NOMO-1 treated with dmso at 0.1 percent for 144 hours (cell line): Measurements from ENCODE around the gene EDN2.

Experiments
- DNase-seq: peaks from one replicate; lab custom pipeline; 2025; ENCODE audit not compliant: unreplicated experiment; lab: John Stamatoyannopoulos, UW

Gene EDN2

DNA sequence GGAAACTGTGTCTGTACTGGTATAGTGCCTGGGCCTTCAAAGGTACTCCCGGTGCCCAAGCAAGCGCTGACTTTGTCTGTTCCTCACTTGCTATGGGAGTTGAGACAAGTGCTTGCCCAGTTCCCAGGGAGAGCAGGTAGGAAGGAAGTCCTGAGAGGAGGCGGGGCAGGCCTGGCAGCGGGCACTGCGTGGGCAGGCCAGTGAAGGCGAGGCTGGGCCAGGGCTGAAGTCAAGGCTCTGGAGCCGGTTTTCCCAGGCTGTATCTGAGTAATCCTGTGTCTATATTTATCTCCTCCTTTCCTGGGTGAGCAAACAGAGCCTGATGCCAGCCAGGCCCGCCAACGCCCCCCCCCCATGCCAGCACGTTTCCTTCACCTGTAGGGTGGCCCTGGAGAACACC lies 15.9 kb upstream of the EDN2 start:
- DNase-seq = no peak

- DNase-seq = no peak
These were observed 15.1 kb upstream of the EDN2 start for GRCh38 chr1:41499591-41499990.

DNA sequence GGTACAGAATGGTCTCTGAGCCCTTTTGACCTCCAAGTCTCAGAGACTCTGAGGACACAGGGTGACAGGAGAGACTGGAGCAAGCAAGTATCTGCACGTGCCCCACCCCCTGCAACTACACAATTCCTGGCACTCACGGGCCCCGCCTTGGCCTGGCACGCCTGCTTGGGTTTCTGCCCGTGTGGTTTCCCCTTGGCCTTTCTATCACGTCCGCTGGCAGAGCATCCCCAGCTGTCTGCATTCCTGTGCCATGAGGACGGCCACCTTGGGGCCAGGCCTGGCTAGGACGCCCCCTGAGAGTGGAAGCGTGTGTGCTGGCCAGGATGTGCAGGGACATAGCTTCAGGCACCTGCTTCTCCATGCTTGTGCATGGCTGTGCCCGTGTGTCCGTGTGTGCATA lies 14.3 kb upstream of the EDN2 start:
- DNase-seq = no peak

- DNase-seq = no peak
These were observed 13.9 kb upstream of the EDN2 start for GRCh38 chr1:41498391-41498790.

GRCh38 chr1:41497461-41498030 lies 13.1 kb upstream of the EDN2 start:
- DNase-seq = no peak

GRCh38 chr1:41497056-41497440 lies 12.6 kb upstream of the EDN2 start:
- no peak for DNase-seq

DNA sequence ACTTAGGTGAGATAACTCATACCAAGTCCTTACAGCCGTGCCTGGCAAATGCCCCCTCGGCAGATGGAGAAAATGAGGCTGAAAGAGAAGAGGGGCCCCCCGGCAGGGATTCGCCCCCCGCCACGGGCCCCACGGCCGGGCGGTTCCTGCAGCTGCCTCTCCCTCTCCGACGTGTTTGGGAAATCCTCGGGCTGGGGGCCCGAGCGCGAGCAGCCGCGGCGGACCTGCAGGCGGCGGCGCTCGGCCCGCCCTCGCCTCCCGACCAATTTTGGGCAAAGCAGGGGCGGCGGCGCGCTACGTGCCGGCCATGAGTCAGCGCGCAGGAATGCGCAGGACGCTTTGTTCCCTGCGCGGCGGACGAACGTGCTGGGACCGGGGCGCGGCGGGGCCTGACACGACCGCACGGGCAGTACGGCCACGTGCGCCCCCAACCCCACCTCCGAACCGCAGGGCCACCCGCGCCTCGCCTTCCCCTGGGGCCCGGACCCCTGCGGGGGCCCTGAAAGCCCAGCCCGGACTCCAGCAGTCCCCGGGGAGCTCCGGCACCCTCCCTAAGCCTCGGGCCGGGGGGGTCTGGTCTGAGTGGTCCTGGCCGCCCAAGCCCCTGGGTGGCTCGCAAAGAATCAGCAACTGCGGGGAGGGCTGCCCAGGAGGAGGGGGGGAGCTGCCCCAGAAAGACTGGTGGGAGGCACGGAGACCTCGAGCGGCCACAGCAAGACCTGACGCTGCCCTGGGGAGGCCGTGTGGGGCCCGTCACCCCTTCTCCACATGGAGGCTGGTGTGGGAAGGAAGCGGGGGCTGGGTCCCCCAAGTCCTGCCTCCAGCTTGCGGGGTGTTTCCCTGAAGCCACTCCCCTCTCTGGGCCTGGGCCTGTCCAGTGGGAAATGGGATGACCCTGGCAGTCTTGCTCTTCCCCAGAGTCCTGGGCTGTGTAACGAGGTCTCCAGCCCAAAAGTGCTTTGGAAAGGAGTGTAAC lies 11.9 kb upstream of the EDN2 start:
- DNase-seq = peak; percentile 34

GRCh38 chr1:41495210-41495948 lies 10.9 kb upstream of the EDN2 start:
- no peak for DNase-seq

DNA sequence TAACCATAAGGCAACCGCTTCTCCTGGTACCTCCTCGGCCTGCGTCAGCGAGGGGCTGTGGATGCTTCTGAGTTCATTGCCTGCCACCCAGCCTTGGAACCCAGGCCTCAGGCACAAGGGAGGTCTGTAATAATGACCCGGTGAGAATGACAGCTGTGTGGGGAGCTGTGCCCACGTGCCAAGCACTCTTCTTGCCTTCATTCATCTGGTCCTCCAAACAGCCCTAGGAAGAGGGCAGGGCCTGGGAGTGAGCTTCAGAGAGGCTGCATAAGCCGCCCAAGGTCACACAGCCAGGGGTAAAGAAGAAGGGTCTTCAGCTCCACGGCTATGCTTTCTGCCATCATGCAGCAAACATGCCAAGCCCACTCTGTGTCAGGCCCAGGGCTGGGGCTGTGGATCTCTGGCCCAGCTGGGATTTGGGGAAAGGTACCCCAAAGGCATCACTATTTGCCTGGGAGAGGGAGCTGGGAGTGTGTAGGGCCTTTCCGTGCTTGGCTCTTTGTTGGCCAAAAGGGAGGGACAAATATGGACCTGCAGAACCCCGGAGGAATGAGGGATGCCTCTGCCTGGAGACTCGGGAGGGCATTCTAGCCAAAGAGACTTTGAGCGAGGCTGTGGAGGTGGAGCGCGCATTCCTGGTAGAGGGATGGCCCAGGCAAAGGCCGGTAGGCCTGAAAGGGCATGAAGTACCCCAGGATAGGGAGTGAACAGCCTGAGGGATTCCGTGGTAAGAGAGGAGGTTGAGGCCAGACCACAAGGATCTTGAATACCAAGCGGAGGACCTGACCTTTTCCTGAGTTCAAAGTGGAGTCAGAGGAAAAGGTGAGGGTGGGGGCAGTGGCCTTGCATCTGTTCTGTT lies 10.1 kb upstream of the EDN2 start:
- no peak for DNase-seq

GRCh38 chr1:41493626-41494350 lies 9.3 kb upstream of the EDN2 start:
- no peak for DNase-seq

DNA sequence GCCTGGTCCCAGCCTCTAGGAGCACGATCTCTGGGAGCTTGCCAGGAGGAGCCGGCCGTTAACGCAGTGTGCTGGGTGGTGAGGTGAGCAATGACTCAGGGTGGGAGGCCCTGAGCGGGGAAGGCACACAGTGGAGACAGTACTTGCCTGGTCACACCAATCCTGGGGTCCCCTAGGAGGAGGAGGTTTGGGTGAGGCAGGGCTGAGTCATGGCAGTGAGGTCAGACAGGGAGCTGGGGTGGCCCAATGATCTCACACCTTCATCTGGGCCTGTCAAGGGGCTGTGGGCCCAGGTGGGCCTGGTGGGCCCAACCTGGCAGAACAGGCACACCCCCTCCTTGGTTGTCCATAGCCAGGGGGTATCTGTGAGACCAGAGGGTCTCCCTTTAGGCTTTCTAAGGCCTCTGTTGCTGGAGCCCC lies 8.6 kb upstream of the EDN2 start:
- no peak for DNase-seq

- no peak for DNase-seq
These were observed 7.9 kb upstream of the EDN2 start for GRCh38 chr1:41492341-41492848.

DNA sequence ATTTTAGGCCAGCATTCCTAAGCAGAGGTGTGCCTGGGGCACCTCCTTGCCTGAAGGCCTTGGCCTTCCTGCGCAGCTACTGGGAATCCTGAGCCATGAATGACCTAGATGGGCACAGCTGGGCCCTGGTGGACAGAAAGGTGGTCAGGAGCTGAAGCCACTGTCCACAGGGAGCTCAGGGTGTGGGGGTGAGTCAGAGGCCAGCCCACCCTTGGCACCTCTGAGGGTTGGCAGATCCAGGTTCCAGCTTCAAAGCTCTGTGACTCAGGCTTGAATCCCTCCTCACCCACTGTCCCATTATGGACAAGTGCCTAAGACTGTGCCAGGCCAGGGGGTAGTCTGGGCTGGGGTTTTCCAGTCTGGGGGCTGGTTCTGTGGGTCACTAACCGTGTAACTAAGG lies 6.4 kb upstream of the EDN2 start:
- DNase-seq = no peak

- no peak for DNase-seq
These were observed 5.1 kb upstream of the EDN2 start for GRCh38 chr1:41489561-41489960.

DNA sequence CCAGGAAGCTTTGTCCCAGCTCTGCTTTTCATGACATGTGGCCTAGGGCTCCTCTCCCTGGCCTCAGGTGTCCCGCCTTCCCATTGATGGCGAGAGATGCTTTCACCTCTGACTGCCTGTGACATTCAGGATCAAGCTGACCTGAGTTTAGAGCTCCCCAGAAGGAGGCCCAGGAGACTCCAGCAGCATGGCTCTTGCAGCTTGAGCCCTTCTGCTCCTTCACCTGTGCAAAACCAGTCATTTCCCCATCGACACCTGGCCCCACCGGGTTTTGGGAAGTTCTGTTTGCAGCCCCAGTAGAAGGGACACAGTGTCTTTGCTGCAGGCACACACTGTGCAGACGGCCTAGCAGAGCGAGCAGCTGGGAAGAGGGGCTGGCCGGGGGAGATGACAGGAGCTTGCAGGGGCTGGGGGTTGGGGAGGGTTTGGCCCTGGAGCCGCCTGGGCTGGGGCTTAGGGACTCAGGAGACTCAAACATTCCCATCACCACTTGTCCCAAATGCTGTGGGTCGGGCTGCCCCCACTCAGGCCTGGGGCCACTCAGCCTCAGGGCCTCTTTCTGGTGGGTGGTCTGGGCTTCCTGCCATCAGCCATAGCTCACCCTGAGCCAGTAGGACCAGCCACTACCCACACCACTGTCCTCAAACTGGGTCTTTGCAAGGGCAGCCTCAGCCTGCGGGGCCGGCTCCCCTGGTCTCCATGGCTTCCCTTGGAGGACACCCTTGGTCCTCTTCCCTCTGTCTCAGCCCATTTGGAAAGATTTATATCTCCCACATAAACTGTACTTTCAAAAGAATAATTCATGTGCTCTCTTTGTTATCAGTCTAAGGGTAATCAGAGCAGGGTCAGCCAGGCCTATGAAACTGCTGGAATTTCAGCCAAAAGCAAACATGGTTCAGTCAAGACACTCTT lies 3.8 kb upstream of the EDN2 start:
- no peak for DNase-seq

DNA sequence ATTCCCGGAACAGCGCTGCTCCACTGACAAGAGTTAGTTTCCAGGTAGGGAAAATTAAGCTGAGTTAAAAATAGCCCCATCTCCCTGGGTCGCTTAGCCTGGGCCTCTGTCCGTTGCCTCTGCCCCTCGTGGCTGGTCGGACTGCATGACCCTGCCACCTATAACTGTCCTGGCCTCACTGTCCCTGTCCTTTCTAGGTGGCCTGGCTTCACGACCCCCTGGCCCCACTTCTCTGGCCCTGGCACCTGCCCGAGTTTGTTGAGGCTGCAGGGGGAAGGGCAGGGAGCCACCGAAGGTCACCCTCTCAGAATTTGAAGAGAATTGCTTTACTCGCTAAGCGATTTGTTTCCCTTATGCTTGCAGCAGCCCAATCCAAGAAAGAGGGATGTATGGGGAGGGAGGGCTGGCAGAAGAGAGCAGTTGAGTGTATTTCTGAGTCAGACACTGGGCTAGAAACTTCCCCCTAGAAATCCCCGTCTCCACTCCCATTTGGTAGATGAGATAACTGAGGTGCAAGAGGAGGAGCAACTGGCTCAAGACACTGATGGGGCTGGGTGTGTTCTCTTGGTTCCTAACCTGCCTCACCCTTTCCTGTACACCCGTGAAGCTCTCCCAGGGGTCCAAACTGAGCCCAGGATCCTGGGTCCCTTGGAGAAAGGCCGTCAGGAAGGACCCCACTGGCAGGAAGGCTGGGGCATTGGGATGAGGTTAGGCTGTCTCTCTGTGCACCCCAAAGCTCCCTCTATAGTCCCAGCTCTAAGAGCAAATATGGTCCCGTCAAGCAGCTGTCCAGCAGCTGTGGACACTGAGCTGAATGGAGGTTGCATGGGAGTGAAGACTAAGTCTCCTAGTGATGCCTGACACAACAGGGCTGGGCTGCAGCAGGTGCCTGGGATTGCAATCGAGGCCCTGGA lies 2.9 kb upstream of the EDN2 start:
- peak; percentile 42 for DNase-seq

DNA sequence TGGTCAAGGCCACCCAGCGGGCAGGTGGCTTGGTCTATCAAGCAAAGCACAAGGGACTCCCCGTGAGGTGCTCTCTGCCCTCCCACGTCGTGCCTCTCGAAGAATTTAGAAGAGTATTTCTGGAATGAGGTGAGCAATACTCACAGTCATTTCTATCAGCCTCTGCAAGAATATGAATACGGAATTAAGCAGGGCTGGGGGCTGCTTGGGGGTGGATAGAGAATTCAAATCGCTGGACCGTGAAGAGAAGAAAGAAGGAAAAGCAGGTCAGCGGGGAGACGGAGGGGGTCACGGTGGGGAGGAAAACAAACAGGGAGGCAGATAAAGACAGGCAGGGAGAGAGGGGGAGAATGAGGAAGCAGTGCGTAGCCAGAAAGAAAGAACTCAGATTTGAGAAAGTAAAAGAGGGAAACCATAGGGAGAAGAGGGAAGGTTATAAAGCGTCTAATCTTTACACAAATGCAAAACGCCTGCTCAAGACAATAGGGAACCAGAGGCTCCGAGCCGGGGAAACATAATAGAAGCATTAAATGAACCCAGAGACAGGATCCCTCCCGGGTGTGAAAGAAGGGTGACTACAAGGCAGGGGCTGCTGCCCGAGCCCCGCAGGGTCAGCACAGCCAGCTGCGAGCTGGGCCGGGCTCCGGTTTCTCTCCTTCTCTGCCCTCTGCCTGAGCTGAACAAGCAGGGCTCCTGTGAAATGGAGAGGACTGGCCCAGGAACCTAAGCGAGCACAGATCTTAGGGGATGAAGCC lies 2.1 kb upstream of the EDN2 start:
- no peak for DNase-seq
